Testis (tissue), 3 donors: ENCODE measurements around the gene DOCK7. TPM values are rescaled to one million over a fixed set of nuclear protein-coding genes. Genes with fewer than 3 reads are reported as not detected.

Source experiments
- DNase-seq: peaks from one replicate; pipeline ENCODE4 v3.0.0-alpha.2; 2019
- H3K27ac ChIP-seq, 2 donors: fragments of 200-600 bp; sonication (generic); one replicate each; pipeline ENCODE4 v1.5.1; 2019
- H3K27me3 ChIP-seq: fragments of 200-600 bp; sonication (generic); one replicate; pipeline ENCODE4 v1.5.1; 2019
- H3K36me3 ChIP-seq: fragments of 200-600 bp; sonication (generic); one replicate; pipeline ENCODE4 v1.5.1; 2017; ENCODE audit warnings: low read depth; ENCODE audit errors: missing control alignments
- H3K4me1 ChIP-seq: fragments of 200-600 bp; sonication (generic); one replicate; pipeline ENCODE4 v1.5.1; 2019
- H3K4me3 ChIP-seq, 2 donors: fragments of 200-600 bp; sonication (generic); one replicate each; pipeline ENCODE4 v1.5.1; 2017 to 2019
- H3K9me3 ChIP-seq: fragments of 200-600 bp; sonication (generic); one replicate; pipeline ENCODE4 v1.5.1; 2017
- CTCF ChIP-seq, 3 experiments: fragments of 450-650 bp in 2 of 3; fragments of 200-600 bp in 1 of 3; sonication (generic) in 1 of 3; IDR thresholded peaks; one replicate each; pipeline ENCODE4 v1.5.1; 2016 to 2019; ENCODE audit warnings: antibody characterized with exemption in 3 of 3, mild to moderate bottlenecking in 2 of 3, moderate library complexity in 1 of 3
- POLR2A ChIP-seq: fragments of 450-650 bp; IDR thresholded peaks from one replicate; pipeline ENCODE4 v1.6.1; 2017; ENCODE audit warnings: antibody characterized with exemption, mild to moderate bottlenecking, moderate library complexity
- WGBS, 2 donors: methylation state at CpG; one replicate each; pipeline ENCODE4 v1.1.5; 2018; 5-methylcytosine and 5-hydroxymethylcytosine counted together
- intact Hi-C: fragments of 100-400 bp; cut with DNase I; formaldehyde crosslinking; loops from one replicate; pipeline ENCODE4 v1.15.1; 2023; ENCODE audit warnings: low total_unique reads
- polyA plus RNA-seq: library from polyadenylated mRNA; stranded (reverse); fragments of 350-450 nt; fragmentation: Illumina TruSeq; extraction: RNeasy Lipid Tissue Mini Kit (QIAGEN cat#74804); gene quantifications from one replicate; pipeline ENCODE4 v1.2.3, GENCODE V29; 2014; ENCODE audit warnings: low read depth, low replicate concordance; ENCODE audit not compliant: insufficient read depth
- total RNA-seq, 2 donors: library from RNA; depleted of rRNA; stranded (reverse); fragments of >200 nt; gene quantifications; one replicate each; pipeline ENCODE4 v1.2.3, GENCODE V29; 2016

Gene DOCK7
- total and polyA plus RNA-seq, 3 donors from 2014 or later = 42.2 to 122 (median 94.3) TPM

- no peak for TF ChIP-seq CTCF (IDR thresholded peaks at IDR 0.05)
- no peak for TF ChIP-seq POLR2A
- Histone ChIP-seq H3K4me3 (no peak overlapping the region), H3K36me3 (no peaks in the 10 kb centered on the region), H3K27me3 (no peaks in the 10 kb centered on the region), H3K4me1 (no peaks in the 10 kb centered on the region), H3K9me3 (no peaks in the 10 kb centered on the region), H3K27ac (no peak overlapping the region)
- WGBS, 2 donors = 49 to 72% methylated on average over 6 to 7 of the region's 7 CpGs
- DNase-seq = no peak
- intact Hi-C loops = no loop called here
These were observed 230.2 kb downstream of the DOCK7 start for GRCh38 chr1:62457955-62458354.

GRCh38 chr1:62452951-62453350 is 235.2 kb downstream of the DOCK7 start:
- Histone ChIP-seq H3K36me3 (no peaks in the 10 kb centered on the region), H3K9me3 (no peaks in the 10 kb centered on the region), H3K27me3 (no peaks in the 10 kb centered on the region), H3K4me3 (no peak overlapping the region), H3K27ac (no peak overlapping the region), H3K4me1 (no peaks in the 10 kb centered on the region)
- no peak for TF ChIP-seq POLR2A
- no peak for TF ChIP-seq CTCF (IDR thresholded peaks at IDR 0.05)
- intact Hi-C loops = no loop called here
- WGBS, 2 donors = 58 to 65% methylated on average over 1 of the region's 1 CpG
- DNase-seq = no peak

GRCh38 chr1:62450301-62450700 is 237.9 kb downstream of the DOCK7 start:
- no peak for DNase-seq
- Histone ChIP-seq H3K9me3 (no peaks in the 10 kb centered on the region), H3K4me3 (no peak overlapping the region), H3K27ac (no peak overlapping the region), H3K27me3 (no peaks in the 10 kb centered on the region), H3K36me3 (no peaks in the 10 kb centered on the region), H3K4me1 (no peaks in the 10 kb centered on the region)
- no peak for TF ChIP-seq CTCF (IDR thresholded peaks at IDR 0.05)
- TF ChIP-seq POLR2A = no peak
- 95 to 96% methylated on average over 2 of the region's 2 CpGs for WGBS, 2 donors
- intact Hi-C loops = no loop called here

GRCh38 chr1:62448221-62448933 is 239.8 kb downstream of the DOCK7 start:
- no peaks in the 10 kb centered on the region for H3K4me1 ChIP-seq
- intact Hi-C loops = no loop called here
- no peaks in the 10 kb centered on the region for H3K27me3 ChIP-seq
- H3K9me3 ChIP-seq = no peaks in the 10 kb centered on the region
- H3K36me3 ChIP-seq = no peaks in the 10 kb centered on the region
- TF ChIP-seq CTCF (IDR thresholded peaks at IDR 0.05) = no peak
- no peak for TF ChIP-seq POLR2A
- WGBS, 2 donors = 87 to 91% methylated on average over 3 of the region's 3 CpGs
- H3K27ac ChIP-seq = no peak overlapping the region
- DNase-seq = no peak
- no peak overlapping the region for H3K4me3 ChIP-seq

- Histone ChIP-seq H3K4me3 (no peak overlapping the region), H3K9me3 (no peaks in the 10 kb centered on the region), H3K4me1 (no peaks in the 10 kb centered on the region), H3K36me3 (no peaks in the 10 kb centered on the region), H3K27me3 (no peaks in the 10 kb centered on the region), H3K27ac (no peak overlapping the region)
- 93 to 95% methylated on average over 1 of the region's 1 CpG for WGBS, 2 donors
- no peak for DNase-seq
- intact Hi-C loops = no loop called here
- no peak for TF ChIP-seq CTCF (IDR thresholded peaks at IDR 0.05)
- TF ChIP-seq POLR2A = no peak
These were observed 243.5 kb downstream of the DOCK7 start for GRCh38 chr1:62444701-62445100.
